AG04450 (cell line): ENCODE results near the gene MED12. TPM values are rescaled to one million over a fixed set of nuclear protein-coding genes. Genes with fewer than 3 reads are reported as not detected.
"Not testable (repeated sequence)": the region's sequence is repeated elsewhere in the genome, so short reads cannot be mapped to it uniquely, and the experiment has no call there.

Source experiments
- CTCF ChIA-PET: fragments of 300-600, 350-600 bp; formaldehyde crosslinking; extraction: SDS; loops from one replicate; lab custom pipeline; 2022; ENCODE audit warnings: antibody characterized with exemption, inconsistent platforms; lab: Charles Lee
- POLR2A ChIA-PET: fragments of 350-600 bp; formaldehyde crosslinking; extraction: SDS; loops from one replicate; lab custom pipeline; 2021; ENCODE audit warnings: antibody characterized with exemption, inconsistent platforms; lab: Yijun Ruan, JAX
- DNase-seq: peaks from one replicate; pipeline ENCODE4 v3.0.0-alpha.2; 2011; ENCODE audit warnings: low read depth, low spot score
- H3K27ac ChIP-seq: one replicate; pipeline ENCODE4 v1.5.1; 2012; ENCODE audit warnings: low read depth, low read length, control low read depth
- H3K27me3 ChIP-seq: one replicate; pipeline ENCODE4 v1.6.0; 2012; ENCODE audit warnings: low read length; ENCODE audit not compliant: control insufficient read depth, insufficient read depth
- H3K4me3 ChIP-seq: 2 replicates; pipeline ENCODE4 v1.5.1; 2011; ENCODE audit warnings: mild to moderate bottlenecking, low read depth, low read length, control low read depth
- H3K9me3 ChIP-seq: 2 replicates; pipeline ENCODE4 v1.5.1; 2012; ENCODE audit warnings: low read length; ENCODE audit not compliant: control insufficient read depth, insufficient read depth
- polyA plus RNA-seq: library from polyadenylated mRNA; depleted of rRNA; stranded (reverse); fragments of >200 nt; gene quantifications from 2 replicates; pipeline ENCODE4 v1.2.3, GENCODE V29; 2011
- TF ChIP-seq, protein P1 (sequence below): IDR thresholded peaks from 2 replicates; pipeline ENCODE4 v1.5.1; 2011; ENCODE audit warnings: low read depth, low read length, control low read depth, inconsistent platforms

MED12 gene
- polyA plus RNA-seq, 1 experiment: 12.7 TPM

GRCh38 chrX:71178908-71179307, 60.5 kb downstream of the MED12 start:
- DNase-seq: peak; percentile 27
- H3K9me3 ChIP-seq: no peaks in the 10 kb centered on the region
- POLR2A ChIA-PET: no interaction called here
- H3K4me3 ChIP-seq: no peak overlapping the region
- H3K27me3 ChIP-seq: no peaks in the 10 kb centered on the region
- no peak overlapping the region for H3K27ac ChIP-seq
- TF ChIP-seq, protein P1, sequence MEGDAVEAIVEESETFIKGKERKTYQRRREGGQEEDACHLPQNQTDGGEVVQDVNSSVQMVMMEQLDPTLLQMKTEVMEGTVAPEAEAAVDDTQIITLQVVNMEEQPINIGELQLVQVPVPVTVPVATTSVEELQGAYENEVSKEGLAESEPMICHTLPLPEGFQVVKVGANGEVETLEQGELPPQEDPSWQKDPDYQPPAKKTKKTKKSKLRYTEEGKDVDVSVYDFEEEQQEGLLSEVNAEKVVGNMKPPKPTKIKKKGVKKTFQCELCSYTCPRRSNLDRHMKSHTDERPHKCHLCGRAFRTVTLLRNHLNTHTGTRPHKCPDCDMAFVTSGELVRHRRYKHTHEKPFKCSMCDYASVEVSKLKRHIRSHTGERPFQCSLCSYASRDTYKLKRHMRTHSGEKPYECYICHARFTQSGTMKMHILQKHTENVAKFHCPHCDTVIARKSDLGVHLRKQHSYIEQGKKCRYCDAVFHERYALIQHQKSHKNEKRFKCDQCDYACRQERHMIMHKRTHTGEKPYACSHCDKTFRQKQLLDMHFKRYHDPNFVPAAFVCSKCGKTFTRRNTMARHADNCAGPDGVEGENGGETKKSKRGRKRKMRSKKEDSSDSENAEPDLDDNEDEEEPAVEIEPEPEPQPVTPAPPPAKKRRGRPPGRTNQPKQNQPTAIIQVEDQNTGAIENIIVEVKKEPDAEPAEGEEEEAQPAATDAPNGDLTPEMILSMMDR: peak; percentile 59
- CTCF ChIA-PET: interaction anchor here (1.1 to 4.9 kb wide), 4 partner anchors 181 to 410 kb away, joined by 3 to 51 read pairs (median 16); no protein-coding TSS in a partner anchor

DNA sequence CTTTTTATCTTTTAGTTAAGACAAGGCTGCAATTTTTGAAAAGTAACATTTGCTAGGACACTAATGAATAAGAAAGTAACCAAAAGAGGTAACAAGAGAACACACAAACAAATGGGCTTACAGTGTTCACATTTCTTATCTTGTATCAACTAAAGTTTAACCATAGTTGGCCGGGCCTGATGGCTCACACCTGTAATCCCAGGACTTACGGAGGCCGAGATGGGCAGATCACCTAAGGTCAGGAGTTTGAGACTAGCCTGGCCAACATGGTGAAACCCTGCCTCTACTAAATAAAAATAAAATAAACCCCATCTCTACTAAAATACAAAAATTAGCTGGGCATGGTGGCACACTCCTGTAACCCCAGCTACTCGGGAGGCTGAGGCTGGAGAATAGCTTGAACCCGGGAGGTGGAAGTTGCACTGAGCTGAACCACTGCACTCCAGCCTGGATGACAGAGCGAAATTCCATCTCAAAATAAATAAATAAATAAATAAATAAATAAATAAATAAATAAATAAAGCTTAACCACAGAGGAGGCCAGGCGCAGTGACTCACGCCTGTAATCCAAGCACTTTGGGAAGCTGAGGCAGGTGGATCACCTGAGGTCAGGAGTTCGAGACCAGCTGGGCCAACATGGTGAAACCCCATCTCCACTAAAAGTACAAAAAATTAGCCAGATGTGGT, 62.3 kb downstream of the MED12 start:
- CTCF ChIA-PET: interaction anchor here (0.7 to 4.9 kb wide), 4 partner anchors 150 to 214 kb away, joined by 3 to 51 read pairs (median 16); no protein-coding TSS in a partner anchor
- H3K27ac ChIP-seq, POLR2A ChIA-PET, H3K9me3 ChIP-seq, H3K4me3 ChIP-seq, DNase-seq, H3K27me3 ChIP-seq: not testable (repeated sequence)

- Histone ChIP-seq H3K27ac (peak overlapping the region; percentile 52), H3K27me3 (no peaks in the 10 kb centered on the region), H3K9me3 (no peaks in the 10 kb centered on the region), H3K4me3 (peak overlapping the region; percentile 55)
- CTCF ChIA-PET: interaction anchor here (1.0 to 4.0 kb wide), 3 partner anchors 183 to 211 kb away, joined by 3 to 28 read pairs (median 8); no protein-coding TSS in a partner anchor
- TF ChIP-seq, protein P1: no peak
- POLR2A ChIA-PET: interaction anchor here (1.3 to 1.6 kb wide), 2 partner anchors 73 to 102 kb away, joined by 4 to 7 read pairs; partner anchors contain the start of genes NONO and ZMYM3
- no peak for DNase-seq
Measured at GRCh38 chrX:71181558-71181909, 63.1 kb downstream of the MED12 start.

GRCh38 chrX:71181910-71182799, 63.8 kb downstream of the MED12 start:
- TF ChIP-seq, protein P1: no peak
- POLR2A ChIA-PET: interaction anchor here (0.7 to 1.6 kb wide), 6 partner anchors 64 to 1087 kb away, joined by 3 to 7 read pairs (median 4); partner anchors contain the start of genes ITGB1BP2, MED12, NONO and ZMYM3
- Histone ChIP-seq H3K27ac (peak overlapping the region; percentile 52), H3K27me3 (no peaks in the 10 kb centered on the region), H3K9me3 (no peaks in the 10 kb centered on the region), H3K4me3 (peak overlapping the region; percentile 55)
- CTCF ChIA-PET: interaction anchor here (1.0 to 1.5 kb wide), 4 partner anchors 167 to 413 kb away, joined by 3 to 8 read pairs (median 4); no protein-coding TSS in a partner anchor
- DNase-seq: peak; percentile 87

GRCh38 chrX:71182871-71183270, 64.5 kb downstream of the MED12 start:
- TF ChIP-seq, protein P1: no peak
- Histone ChIP-seq H3K4me3 (no peak overlapping the region), H3K27me3 (no peaks in the 10 kb centered on the region), H3K27ac (no peak overlapping the region), H3K9me3 (no peaks in the 10 kb centered on the region)
- DNase-seq: no peak
- POLR2A ChIA-PET: interaction anchor here (0.7 to 1.6 kb wide), 5 partner anchors 65 to 1086 kb away, joined by 3 to 7 read pairs (median 4); partner anchors contain the start of genes MED12, NONO and ZMYM3
- CTCF ChIA-PET: interaction anchor here (1.0 to 1.5 kb wide), 3 partner anchors 166 to 414 kb away, joined by 3 to 8 read pairs (median 4); no protein-coding TSS in a partner anchor
